ENCODE results near the gene OR8B3.

OR8B3 gene

GRCh38 chr11:124405581-124405980 is 6.8 kb upstream of the OR8B3 start:
- TF ChIP-seq CEBPB (IDR thresholded peaks at IDR 0.05) (no peak), TCF12 (IDR thresholded peaks at IDR 0.05; ENCODE audit: low read depth) (no peak), ZBTB7A (IDR thresholded peaks at IDR 0.05; ENCODE audit: low read depth) (no peak), REST (IDR thresholded peaks at IDR 0.05; ENCODE audit: low read depth) (no peak), CREB1 (IDR thresholded peaks at IDR 0.05; ENCODE audit: low read depth) (no peak), NFIC (IDR thresholded peaks at IDR 0.05) (no peak), EGR1 (IDR thresholded peaks at IDR 0.05) (no peak), RAD21 (IDR thresholded peaks at IDR 0.05; ENCODE audit: low read depth) (no peak), USF1 (IDR thresholded peaks at IDR 0.05) (no peak), MAX (IDR thresholded peaks at IDR 0.05) (no peak), EP300 (IDR thresholded peaks at IDR 0.05; ENCODE audit: borderline replicate concordance) (no peak), TEAD4 (IDR thresholded peaks at IDR 0.05) (no peak), FOXM1 (IDR thresholded peaks at IDR 0.05; ENCODE audit: borderline replicate concordance, low read depth) (no peak), TAF1 (IDR thresholded peaks at IDR 0.05; ENCODE audit: low read depth) (no peak)

- TF ChIP-seq RAD21 (IDR thresholded peaks at IDR 0.05; ENCODE audit: low read depth), result peak; percentile 67
- no peak for TF ChIP-seq USF1 (IDR thresholded peaks at IDR 0.05)
Measured at GRCh38 chr11:124402326-124402922, 3.6 kb upstream of the OR8B3 start.

GRCh38 chr11:124394408-124394807 is 4.4 kb downstream of the OR8B3 start:
- TF ChIP-seq TEAD4 (IDR thresholded peaks at IDR 0.05), result no peak
- TF ChIP-seq RAD21 (IDR thresholded peaks at IDR 0.05; ENCODE audit: low read depth), result no peak
- no peak for TF ChIP-seq FOXM1 (IDR thresholded peaks at IDR 0.05; ENCODE audit: borderline replicate concordance, low read depth)
- TF ChIP-seq MAX (IDR thresholded peaks at IDR 0.05), result no peak
- TF ChIP-seq YY1 (IDR thresholded peaks at IDR 0.05; ENCODE audit: low read depth), result no peak
- no peak for TF ChIP-seq USF1 (IDR thresholded peaks at IDR 0.05)
- no peak for TF ChIP-seq TAF1 (IDR thresholded peaks at IDR 0.05; ENCODE audit: low read depth)
- TF ChIP-seq TCF12 (IDR thresholded peaks at IDR 0.05; ENCODE audit: low read depth), result no peak
- TF ChIP-seq EP300 (IDR thresholded peaks at IDR 0.05; ENCODE audit: borderline replicate concordance), result no peak
- no peak for TF ChIP-seq EGR1 (IDR thresholded peaks at IDR 0.05)
- no peak for TF ChIP-seq CEBPB (IDR thresholded peaks at IDR 0.05)
- no peak for TF ChIP-seq ZBTB7A (IDR thresholded peaks at IDR 0.05; ENCODE audit: low read depth)
- no peak for TF ChIP-seq NFIC (IDR thresholded peaks at IDR 0.05)
- TF ChIP-seq CREB1 (IDR thresholded peaks at IDR 0.05; ENCODE audit: low read depth), result no peak
- TF ChIP-seq REST (IDR thresholded peaks at IDR 0.05; ENCODE audit: low read depth), result no peak

GRCh38 chr11:124384399-124384798 is 14.4 kb downstream of the OR8B3 start, which contains the start of gene OR8B2:
Gene OR8B2 (minus strand): TSS chr11:124384499. CDS start chr11:124383343, 1,156 bp downstream.
- no peak for TF ChIP-seq MAX (IDR thresholded peaks at IDR 0.05)
- no peak for TF ChIP-seq TEAD4 (IDR thresholded peaks at IDR 0.05)
- TF ChIP-seq NFIC (IDR thresholded peaks at IDR 0.05), result no peak
- no peak for TF ChIP-seq EP300 (IDR thresholded peaks at IDR 0.05; ENCODE audit: borderline replicate concordance)
- no peak for TF ChIP-seq USF1 (IDR thresholded peaks at IDR 0.05)
- TF ChIP-seq ZBTB7A (IDR thresholded peaks at IDR 0.05; ENCODE audit: low read depth), result no peak
- no peak for TF ChIP-seq TCF12 (IDR thresholded peaks at IDR 0.05; ENCODE audit: low read depth)
- no peak for TF ChIP-seq YY1 (IDR thresholded peaks at IDR 0.05; ENCODE audit: low read depth)
- no peak for TF ChIP-seq EGR1 (IDR thresholded peaks at IDR 0.05)
- no peak for TF ChIP-seq TAF1 (IDR thresholded peaks at IDR 0.05; ENCODE audit: low read depth)
- no peak for TF ChIP-seq CREB1 (IDR thresholded peaks at IDR 0.05; ENCODE audit: low read depth)
- no peak for TF ChIP-seq REST (IDR thresholded peaks at IDR 0.05; ENCODE audit: low read depth)
- TF ChIP-seq RAD21 (IDR thresholded peaks at IDR 0.05; ENCODE audit: low read depth), result no peak
- TF ChIP-seq FOXM1 (IDR thresholded peaks at IDR 0.05; ENCODE audit: borderline replicate concordance, low read depth), result no peak
- TF ChIP-seq CEBPB (IDR thresholded peaks at IDR 0.05), result no peak
